Measurements from ENCODE around the gene RYR3.

RYR3 gene

GRCh38 chr15:33670567-33670966 is 359.8 kb downstream of the RYR3 start:
- TF ChIP-seq EZH2phosphoT487 (IDR thresholded peaks at IDR 0.05; ENCODE audit: borderline replicate concordance) (no peak), CTCF (conservative IDR thresholded peaks at IDR 0.05; ENCODE audit: low read length) (no peak)
- H4K20me1 ChIP-seq (ENCODE audit: insufficient read depth, low read length, poor library complexity, severe bottlenecking), result no peaks in the 10 kb centered on the region
- H3K9ac ChIP-seq (ENCODE audit: low read depth, low read length, poor library complexity, severe bottlenecking), result no peak overlapping the region
- no peak overlapping the region for H2AFZ ChIP-seq (ENCODE audit: low read length)
- H3K4me2 ChIP-seq (ENCODE audit: low read depth, low read length, poor library complexity, severe bottlenecking), result no peak overlapping the region
- no peaks in the 10 kb centered on the region for H3K79me2 ChIP-seq (ENCODE audit: insufficient read depth, low read length)
- no peak overlapping the region for H3K4me3 ChIP-seq (ENCODE audit: low read length, poor library complexity, severe bottlenecking)
- H3K4me1 ChIP-seq (ENCODE audit: insufficient read depth, low read length, poor library complexity, severe bottlenecking), result no peaks in the 10 kb centered on the region
- H3K9me3 ChIP-seq (ENCODE audit: insufficient read depth, low read depth, low read length), result no peaks in the 10 kb centered on the region
- H3K36me3 ChIP-seq (ENCODE audit: insufficient read depth, low read length), result no peaks in the 10 kb centered on the region
- H3K9me2 ChIP-seq (replicated peaks; ENCODE audit: low read depth, low read length), result no peaks in the 10 kb centered on the region
- no peaks in the 10 kb centered on the region for H3K27me3 ChIP-seq (ENCODE audit: insufficient read depth, low read length, poor library complexity, severe bottlenecking)
- no peaks in the 10 kb centered on the region for H3F3A ChIP-seq (ENCODE audit: low read depth)

GRCh38 chr15:33671456-33671855 is 360.7 kb downstream of the RYR3 start:
- Histone ChIP-seq H3F3A (ENCODE audit: low read depth) (no peaks in the 10 kb centered on the region), H3K27me3 (ENCODE audit: insufficient read depth, low read length, poor library complexity, severe bottlenecking) (no peaks in the 10 kb centered on the region), H3K9ac (ENCODE audit: low read depth, low read length, poor library complexity, severe bottlenecking) (no peak overlapping the region), H3K36me3 (ENCODE audit: insufficient read depth, low read length) (no peaks in the 10 kb centered on the region), H3K9me3 (ENCODE audit: insufficient read depth, low read depth, low read length) (no peaks in the 10 kb centered on the region), H3K9me2 (replicated peaks; ENCODE audit: low read depth, low read length) (no peaks in the 10 kb centered on the region), H3K4me3 (ENCODE audit: low read length, poor library complexity, severe bottlenecking) (no peak overlapping the region), H4K20me1 (ENCODE audit: insufficient read depth, low read length, poor library complexity, severe bottlenecking) (no peaks in the 10 kb centered on the region), H3K4me2 (ENCODE audit: low read depth, low read length, poor library complexity, severe bottlenecking) (no peak overlapping the region), H3K79me2 (ENCODE audit: insufficient read depth, low read length) (no peaks in the 10 kb centered on the region), H2AFZ (ENCODE audit: low read length) (no peak overlapping the region), H3K4me1 (ENCODE audit: insufficient read depth, low read length, poor library complexity, severe bottlenecking) (no peaks in the 10 kb centered on the region)
- no peak for TF ChIP-seq CTCF (conservative IDR thresholded peaks at IDR 0.05; ENCODE audit: low read length)
- TF ChIP-seq EZH2phosphoT487 (IDR thresholded peaks at IDR 0.05; ENCODE audit: borderline replicate concordance), result no peak

- H3K27me3 ChIP-seq (ENCODE audit: insufficient read depth, low read length, poor library complexity, severe bottlenecking), result no peaks in the 10 kb centered on the region
- TF ChIP-seq CTCF (conservative IDR thresholded peaks at IDR 0.05; ENCODE audit: low read length) (peak; percentile 90), EZH2phosphoT487 (IDR thresholded peaks at IDR 0.05; ENCODE audit: borderline replicate concordance) (no peak)
Measured at GRCh38 chr15:33675246-33675645, 364.5 kb downstream of the RYR3 start.

More at GRCh38 chr15:33675246-33675645, 364.5 kb downstream of the RYR3 start:
- Histone ChIP-seq H3K4me2 (ENCODE audit: low read depth, low read length, poor library complexity, severe bottlenecking) (no peak overlapping the region), H4K20me1 (ENCODE audit: insufficient read depth, low read length, poor library complexity, severe bottlenecking) (no peaks in the 10 kb centered on the region), H3K4me3 (ENCODE audit: low read length, poor library complexity, severe bottlenecking) (no peak overlapping the region), H3K4me1 (ENCODE audit: insufficient read depth, low read length, poor library complexity, severe bottlenecking) (no peaks in the 10 kb centered on the region), H3K36me3 (ENCODE audit: insufficient read depth, low read length) (no peaks in the 10 kb centered on the region), H3F3A (ENCODE audit: low read depth) (no peaks in the 10 kb centered on the region), H3K9me2 (replicated peaks; ENCODE audit: low read depth, low read length) (no peaks in the 10 kb centered on the region), H3K9me3 (ENCODE audit: insufficient read depth, low read depth, low read length) (no peaks in the 10 kb centered on the region), H2AFZ (ENCODE audit: low read length) (no peak overlapping the region), H3K79me2 (ENCODE audit: insufficient read depth, low read length) (no peaks in the 10 kb centered on the region), H3K9ac (ENCODE audit: low read depth, low read length, poor library complexity, severe bottlenecking) (no peak overlapping the region)
